ENCODE measurements around the gene TUSC2.
A peak's percentile ranks its signal among the peaks of the same experiment; 100 is the strongest.

The TUSC2 gene

GRCh38 chr3:50302095-50303012 lies 25.7 kb downstream of the TUSC2 start:
- TF ChIP-seq CTCF (IDR thresholded peaks at IDR 0.05; ENCODE audit: low read depth, low read length) = no peak
- no peak overlapping the region for H3K4me3 ChIP-seq (ENCODE audit: low read depth, low read length)

- H3K4me3 ChIP-seq (ENCODE audit: low read depth, low read length) = no peak overlapping the region
- no peak for TF ChIP-seq CTCF (IDR thresholded peaks at IDR 0.05; ENCODE audit: low read depth, low read length)
Observed at GRCh38 chr3:50300681-50301254, 27.3 kb downstream of the TUSC2 start.

GRCh38 chr3:50299929-50300680 lies 27.9 kb downstream of the TUSC2 start:
- no peak for TF ChIP-seq CTCF (IDR thresholded peaks at IDR 0.05; ENCODE audit: low read depth, low read length)

GRCh38 chr3:50299638-50299928 lies 28.4 kb downstream of the TUSC2 start:
- no peak for TF ChIP-seq CTCF (IDR thresholded peaks at IDR 0.05; ENCODE audit: low read depth, low read length)
- H3K4me3 ChIP-seq (ENCODE audit: low read depth, low read length) = peak overlapping the region; percentile 64

More at GRCh38 chr3:50299929-50300680, 27.9 kb downstream of the TUSC2 start:
- H3K4me3 ChIP-seq (ENCODE audit: low read depth, low read length) = peak overlapping the region; percentile 64

- peak within 1 kb of the TSS; percentile 64 for H3K4me3 ChIP-seq (ENCODE audit: low read depth, low read length)
- TF ChIP-seq CTCF (IDR thresholded peaks at IDR 0.05; ENCODE audit: low read depth, low read length) = peak; percentile 9; the same call in 1 of the 2 replicates
Observed at GRCh38 chr3:50298836-50299637, 29.0 kb downstream of the TUSC2 start, which contains the start of the genes HYAL3 and NAA80. HYAL3 (minus strand) TSS chr3:50299405; CDS start chr3:50295602, 3,803 bp downstream. NAA80 (minus strand) TSS chr3:50299405; CDS start chr3:50297463, 1,942 bp downstream.

GRCh38 chr3:50297896-50298725 lies 29.9 kb downstream of the TUSC2 start:
- no peak for TF ChIP-seq CTCF (IDR thresholded peaks at IDR 0.05; ENCODE audit: low read depth, low read length)
- H3K4me3 ChIP-seq (ENCODE audit: low read depth, low read length) = peak overlapping the region; percentile 64

All from WI38 (cell line).